K562 (cell line): ENCODE data around the gene TRMT2A. TPM values are rescaled to one million over a fixed set of nuclear protein-coding genes. Genes with fewer than 3 reads are reported as not detected.

ENCODE experiments used
- ATAC-seq: fragments of 200-7000 bp; cut with Tn5 transposase; 3 replicates; pipeline ENCODE4 v1.9.1; 2020; ENCODE audit warnings: moderate library complexity
- BruUV-seq: library from RNA; stranded (reverse); fragments of 400-500 nt; replicated peaks from 2 replicates; lab custom pipeline; 2021; lab: Mats Ljungman, UMichigan
- CTCF ChIA-PET: fragments of 300-600 bp; formaldehyde crosslinking; extraction: SDS; loops from one replicate; lab custom pipeline; 2021; ENCODE audit warnings: low intra/inter-chr PET ratio; lab: Yijun Ruan, JAX
- POLR2A ChIA-PET: fragments of 300-600, 350-650 bp; sonication (Branson Sonifier 250); formaldehyde crosslinking; extraction: SDS; loops from one replicate; lab custom pipeline; 2021; ENCODE audit warnings: antibody characterized with exemption, inconsistent platforms; lab: Yijun Ruan, JAX
- DNase-seq, 4 experiments: peaks; one replicate each; pipeline versions ENCODE4 v3.0.0 to v3.0.0-alpha.2; 2011 to 2018; ENCODE audit warnings: low spot score in 3 of 4, mixed read lengths in 3 of 4; ENCODE audit errors: extremely low read depth in 1 of 4
- FAIRE-seq: peaks from 2 replicates; lab custom pipeline; 2011; peaks lifted over from hg19 to GRCh38; lab: Jason Lieb, UNC
- H2AFZ ChIP-seq: 2 replicates; pipeline ENCODE4 v1.6.0; 2011; ENCODE audit warnings: low read depth, low read length, control low read depth, inconsistent platforms
- H3K27ac ChIP-seq: fragments of 200-600 bp; 3 replicates; pipeline ENCODE4 v1.8.0; 2011; ENCODE audit warnings: low read depth, mild to moderate bottlenecking, control low read depth, inconsistent platforms, low read length, moderate library complexity, mixed read lengths; ENCODE audit errors: extremely low read depth
- H3K27me3 ChIP-seq, 2 experiments: fragments of 300-600 bp in 1 of 2; 2 replicates in 1 of 2; 3 replicates in 1 of 2; pipeline versions ENCODE4 v1.6.0 to v1.8.0; 2011; ENCODE audit warnings: inconsistent platforms in 2 of 2, low read length in 2 of 2, mild to moderate bottlenecking in 1 of 2, mixed read lengths in 1 of 2, moderate library complexity in 1 of 2; ENCODE audit not compliant: control insufficient read depth in 2 of 2, insufficient read depth in 2 of 2
- H3K36me3 ChIP-seq: fragments of 300-600 bp; 3 replicates; pipeline ENCODE4 v1.8.0; 2011; ENCODE audit warnings: mild to moderate bottlenecking, low read length, inconsistent platforms; ENCODE audit not compliant: control insufficient read depth, insufficient read depth
- H3K4me1 ChIP-seq, 2 experiments: fragments of 200-600 bp in 1 of 2; replicated peaks in 1 of 2; 2 replicates in 1 of 2; 3 replicates in 1 of 2; pipeline versions ENCODE4 v1.5.1 to v1.8.0; 2011; ENCODE audit warnings: inconsistent platforms in 2 of 2, low read length in 2 of 2, mild to moderate bottlenecking in 1 of 2, mixed read lengths in 1 of 2, moderate library complexity in 1 of 2; ENCODE audit not compliant: control insufficient read depth in 2 of 2, insufficient read depth in 2 of 2
- H3K4me2 ChIP-seq: 2 replicates; pipeline ENCODE4 v1.6.1; 2011; ENCODE audit warnings: low read length, control low read depth, inconsistent platforms, mixed read lengths; ENCODE audit not compliant: insufficient read depth
- H3K4me3 ChIP-seq: fragments of 200-600 bp; sonication (generic), shearing (Covaris generic); 2 replicates; pipeline ENCODE4 v1.5.1; 2016; ENCODE audit warnings: control low read depth, inconsistent platforms
- H3K79me2 ChIP-seq: fragments of 200-600 bp; 3 replicates; pipeline ENCODE4 v1.8.0; 2011; ENCODE audit warnings: low read length, inconsistent platforms; ENCODE audit not compliant: control insufficient read depth, insufficient read depth
- H3K9ac ChIP-seq, 2 experiments: 2 replicates each; pipeline versions ENCODE4 v1.6.0 to v1.6.1; 2011; ENCODE audit warnings: low read depth in 2 of 2, low read length in 2 of 2, control low read depth in 1 of 2, inconsistent platforms in 1 of 2, mild to moderate bottlenecking in 1 of 2, mixed read lengths in 1 of 2; ENCODE audit not compliant: insufficient read depth in 1 of 2
- H3K9me1 ChIP-seq: one replicate; pipeline ENCODE4 v1.6.0; 2011; ENCODE audit warnings: inconsistent platforms, mild to moderate bottlenecking, low read length, moderate library complexity; ENCODE audit not compliant: control insufficient read depth, insufficient read depth
- H3K9me3 ChIP-seq: replicated peaks from 2 replicates; pipeline ENCODE4 v1.5.1; 2011; ENCODE audit warnings: low read depth, low read length, inconsistent platforms; ENCODE audit not compliant: control insufficient read depth, insufficient read depth
- H4K20me1 ChIP-seq: replicated peaks from 2 replicates; pipeline ENCODE4 v1.6.1; 2011; ENCODE audit warnings: low read length, inconsistent platforms, mixed read lengths; ENCODE audit not compliant: control insufficient read depth, insufficient read depth
- CBX3 ChIP-seq, 2 experiments: IDR thresholded peaks; 1 replicate in 1 of 2; 2 replicates in 1 of 2; pipeline ENCODE4 v1.6.1; 2012; ENCODE audit warnings: inconsistent platforms in 2 of 2, low read length in 2 of 2, borderline replicate concordance in 1 of 2, control low read depth in 1 of 2
- EGR1 ChIP-seq: fragments of 450-650 bp; conservative IDR thresholded peaks from 2 replicates; pipeline ENCODE4 v1.6.1; 2017; ENCODE audit warnings: mild to moderate bottlenecking
- ETV5 ChIP-seq: sonication (generic); formaldehyde crosslinking; IDR thresholded peaks from 2 replicates; pipeline ENCODE4 v1.4.0; 2020; ENCODE audit warnings: low read depth, mild to moderate bottlenecking, missing genetic modification reagents
- HMGXB4 ChIP-seq: sonication (generic); formaldehyde crosslinking; IDR thresholded peaks from 2 replicates; pipeline ENCODE4 v1.8.1; 2023; ENCODE audit warnings: mild to moderate bottlenecking, missing genetic modification reagents
- MLX ChIP-seq, 2 experiments: fragments of 450-650 bp in 1 of 2; sonication (generic) in 1 of 2; formaldehyde crosslinking; conservative IDR thresholded peaks; 2 replicates each; pipeline versions ENCODE4 v1.4.0 to v1.8.1; 2020 to 2022; ENCODE audit warnings: mild to moderate bottlenecking in 1 of 2, missing genetic modification reagents in 1 of 2
- NELFE ChIP-seq: IDR thresholded peaks from 2 replicates; pipeline ENCODE4 v1.6.1; 2011; ENCODE audit warnings: mild to moderate bottlenecking; ENCODE audit not compliant: insufficient read depth, insufficient read length
- SRSF3 ChIP-seq: fragments of 200-400 bp; formaldehyde crosslinking; IDR thresholded peaks from 2 replicates; pipeline ENCODE4 v1.6.1; 2016; ENCODE audit warnings: mild to moderate bottlenecking, low read length, moderate library complexity; ENCODE audit not compliant: insufficient read depth
- SUPT5H ChIP-seq: fragments of 450-650 bp; IDR thresholded peaks from 2 replicates; pipeline ENCODE4 v1.6.1; 2016
- YY1 ChIP-seq, 3 experiments: IDR thresholded peaks; 2 replicates each; pipeline ENCODE4 v1.6.1; 2011; ENCODE audit warnings: low read length in 2 of 3, mild to moderate bottlenecking in 2 of 3, moderate library complexity in 2 of 3, borderline replicate concordance in 1 of 3, control low read depth in 1 of 3, low read depth in 1 of 3; ENCODE audit not compliant: insufficient read depth in 3 of 3, insufficient replicate concordance in 2 of 3, control insufficient read depth in 1 of 3, insufficient read length in 1 of 3; ENCODE audit errors: extremely low read depth in 1 of 3
- ZNF584 ChIP-seq: fragments of 200-800 bp; sonication (Bioruptor generic); IDR thresholded peaks from 2 replicates; pipeline ENCODE4 v1.6.1; 2016; ENCODE audit warnings: low read depth, mild to moderate bottlenecking, missing genetic modification characterization, missing compliant biosample characterization
- WGBS: fragments of 100-300 bp; shearing (Covaris generic); methylation state at CpG from one replicate; pipeline ENCODE4 v1.1.6; 2016; ENCODE audit warnings: low coverage, mixed read lengths; ENCODE audit not compliant: insufficient coverage; ENCODE audit errors: missing lambda C conversion rate; 5-methylcytosine and 5-hydroxymethylcytosine counted together
- in situ Hi-C: fragments of 300-500 bp; cut with MboI; formaldehyde crosslinking; loops from 4 replicates; pipeline ENCODE4 v1.15.0; 2018; ENCODE audit warnings: inconsistent platforms, mixed read lengths
- intact Hi-C: fragments of 100-400 bp; cut with micrococcal nuclease; formaldehyde crosslinking; loops from 2 replicates; pipeline ENCODE4 v1.14.2; 2022
- polyA plus RNA-seq, 8 experiments: library from polyadenylated mRNA; depleted of rRNA in 4 of 8; stranded (reverse) in 5 of 8; unstranded in 3 of 8; fragments of >200 nt; fragmentation: Nextera tagmentation in 2 of 8; fragmentation: Illumina TruSeq in 1 of 8; extraction: Ambion mirVana in 2 of 8; extraction: Trizol in 1 of 8; gene quantifications; 2 replicates each; pipeline versions ENCODE4 v1.2.1 to v1.2.3, GENCODE V29; 2011 to 2014; ENCODE audit warnings: inconsistent platforms in 1 of 8, missing spikeins in 1 of 8
- total RNA-seq, 7 experiments: library from RNA; depleted of rRNA in 6 of 7; stranded (reverse); fragments of >200 nt in 6 of 7; fragmentation: Illumina TruSeq in 2 of 7; extraction: Trizol in 2 of 7; gene quantifications; 2 replicates each; pipeline versions ENCODE4 v1.2.1 to v1.2.3, GENCODE V29; 2011 to 2021; ENCODE audit warnings: low replicate concordance in 1 of 7
- TF ChIP-seq, protein P1 (sequence below): fragments of 250-450 bp; sonication (Bioruptor Pico); IDR thresholded peaks from 2 replicates; pipeline ENCODE4 v1.8.0; 2022; ENCODE audit warnings: moderate library complexity, mild to moderate bottlenecking, inconsistent platforms

Gene TRMT2A
- total and polyA plus RNA-seq, 9 of the 15 experiments (the other 6 are each of a cell fraction or from before 2014, with no cell fraction given) = 1.6 to 265 (median 140) TPM

DNA sequence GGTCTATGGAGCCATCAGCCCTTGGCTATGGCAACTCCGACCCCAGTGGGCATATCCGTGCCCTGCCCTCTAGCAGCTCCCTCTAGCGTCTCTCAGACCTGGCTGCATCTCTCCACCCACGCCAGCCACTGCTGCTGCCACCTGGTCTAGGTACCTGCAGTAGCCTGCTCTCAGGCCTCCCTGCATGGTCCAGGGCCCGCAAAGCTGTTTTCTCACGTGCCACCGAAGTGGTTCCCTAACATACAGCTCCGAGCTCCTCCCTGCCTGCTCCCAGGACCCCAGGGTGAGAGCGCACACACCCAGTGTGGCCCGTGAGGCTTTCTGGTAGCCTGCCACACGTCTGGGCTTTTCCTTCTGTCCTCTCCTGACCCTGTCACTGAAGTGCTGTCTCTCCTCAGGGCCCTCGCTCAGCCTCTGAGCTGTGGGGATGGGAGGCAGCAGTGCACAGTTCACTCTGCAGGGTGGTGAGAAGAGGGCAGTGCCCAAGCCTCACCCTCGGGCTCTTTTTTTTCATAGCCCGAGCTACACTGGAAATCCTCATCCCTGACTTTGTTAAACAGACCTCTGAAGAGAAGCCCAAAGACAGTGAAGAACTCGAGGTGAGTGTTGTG, 22.7 kb downstream of the TRMT2A start (continued):
- peak in 1 of 3 experiments; percentile 25 for TF ChIP-seq YY1 (IDR thresholded peaks at IDR 0.05; ENCODE audit: borderline replicate concordance in 1 of 3, control insufficient read depth in 1 of 3, extremely low read depth in 1 of 3, insufficient read depth in 3 of 3, insufficient read length in 1 of 3, insufficient replicate concordance in 2 of 3, low read depth in 1 of 3, low read length in 2 of 3)
- TF ChIP-seq, all 486 proteins: peak for 14

DNA sequence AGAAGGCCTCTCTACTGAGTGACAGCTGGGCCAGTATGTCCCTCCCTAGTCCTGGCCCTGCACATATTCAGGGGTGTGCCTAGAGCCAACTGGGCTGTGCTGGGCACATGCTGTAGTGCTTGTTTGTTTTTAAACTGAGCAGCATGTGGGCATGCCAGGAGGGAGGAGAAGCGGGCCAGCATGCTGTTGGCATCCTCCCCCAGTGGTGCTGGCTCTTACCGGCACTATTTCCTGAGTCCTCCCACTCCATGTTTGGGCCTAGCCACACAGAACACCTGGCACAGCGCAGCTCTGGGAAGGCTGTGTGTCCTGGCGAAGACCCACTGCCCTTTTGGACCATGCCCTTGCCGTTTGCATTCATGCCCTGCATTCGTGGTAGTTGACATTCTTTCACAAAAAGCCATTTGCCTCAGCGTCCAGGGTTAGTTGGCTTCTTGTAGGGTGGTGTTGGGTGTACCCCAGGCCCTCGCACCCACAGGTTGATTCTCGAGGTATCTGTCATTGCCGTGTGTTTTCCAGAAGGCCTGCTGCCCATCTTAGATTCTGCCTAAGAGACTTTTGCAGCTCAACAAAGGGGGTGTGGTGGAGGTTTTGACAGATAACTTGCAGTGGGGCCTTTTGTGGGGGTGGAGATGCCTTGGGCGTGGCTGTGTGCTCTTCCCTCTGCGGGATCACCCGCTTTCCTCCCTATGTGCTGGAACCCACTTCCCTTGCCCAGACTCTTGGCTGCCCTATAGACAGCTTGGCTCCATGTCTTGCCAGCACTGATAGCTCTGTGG, 23.4 kb downstream of the TRMT2A start:
- H2AFZ ChIP-seq = no peak overlapping the region
- H3K9ac ChIP-seq = peak overlapping the region in 1 of 2 experiments; percentile 24; a peak in 1 of 4 replicates
- ATAC-seq (peak; percentile 14; the same call in 2 of the 3 replicates), DNase-seq (peak in 1 of 4 experiments; percentile 79), FAIRE-seq (no peak)
- peaks cover 0 to 7% of the 10 kb centered on the region in 2 experiments; a peak in 1 of 5 replicates for H3K4me1 ChIP-seq
- CTCF ChIA-PET = interaction anchor here (0.5 kb wide), 1 partner anchor 53 kb away, joined by 3 read pairs; no protein-coding TSS in a partner anchor
- intact Hi-C loops (no loop called here), in situ Hi-C loops (no loop called here)
- H3K4me3 ChIP-seq = no peak overlapping the region
- no TSS peak for BruUV-seq
- peaks cover 98% of the 10 kb centered on the region for H3K36me3 ChIP-seq
- WGBS = 92% methylated on average over 13 of the region's 13 CpGs
- peaks cover 64% of the 10 kb centered on the region for H3K79me2 ChIP-seq
- no peak overlapping the region for H3K27ac ChIP-seq
- H3K27me3 ChIP-seq = no peaks in the 10 kb centered on the region
- 0 out of 2 replicates have a peak, but pooled peaks cover 11% of the 10 kb centered on the region for H4K20me1 ChIP-seq
- no peaks in the 10 kb centered on the region; the same call in 1 of the 2 replicates for H3K9me3 ChIP-seq
- no peak overlapping the region for H3K4me2 ChIP-seq
- no peaks in the 10 kb centered on the region for H3K9me1 ChIP-seq
- POLR2A ChIA-PET = interaction anchor here (1.0 to 19.4 kb wide), 7 partner anchors 11 to 72 kb away, joined by 3 to 513 read pairs (median 4); partner anchors contain the start of genes DGCR8, RANBP1, TANGO2 and TRMT2A
- TF ChIP-seq EGR1 (peak; percentile 42), ZNF584 (CRISPR knock-in tag) (no peak), HMGXB4 (0 out of 2 replicates have a peak, but pooled peaks have one; percentile 39), MLX (CRISPR knock-in tag; conservative IDR thresholded peaks at IDR 0.05) (0 out of 4 replicates have a peak, but pooled peaks of 1 of the 2 experiments have one; percentile 37), SUPT5H (peak; percentile 43; the same call in 1 of the 2 replicates), NELFE (no peak), CBX3 (IDR thresholded peaks at IDR 0.05; ENCODE audit: borderline replicate concordance in 1 of 2, low read length in 2 of 2) (peak in 1 of 2 experiments; percentile 43; a peak in 1 of 3 replicates), SRSF3 (no peak), ETV5 (no peak)
- TF ChIP-seq, protein P1, sequence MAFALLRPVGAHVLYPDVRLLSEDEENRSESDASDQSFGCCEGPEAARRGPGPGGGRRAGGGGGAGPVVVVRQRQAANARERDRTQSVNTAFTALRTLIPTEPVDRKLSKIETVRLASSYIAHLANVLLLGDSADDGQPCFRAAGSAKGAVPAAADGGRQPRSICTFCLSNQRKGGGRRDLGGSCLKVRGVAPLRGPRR = 0 out of 2 replicates have a peak, but pooled peaks have one; percentile 11
